Stromal cell of bone marrow (primary cell): ENCODE measurements around the gene ATF6.

Source experiments
- DNase-seq: peaks from one replicate; pipeline ENCODE4 v3.0.0-alpha.2; 2012; ENCODE audit warnings: low read depth

The ATF6 gene

DNA sequence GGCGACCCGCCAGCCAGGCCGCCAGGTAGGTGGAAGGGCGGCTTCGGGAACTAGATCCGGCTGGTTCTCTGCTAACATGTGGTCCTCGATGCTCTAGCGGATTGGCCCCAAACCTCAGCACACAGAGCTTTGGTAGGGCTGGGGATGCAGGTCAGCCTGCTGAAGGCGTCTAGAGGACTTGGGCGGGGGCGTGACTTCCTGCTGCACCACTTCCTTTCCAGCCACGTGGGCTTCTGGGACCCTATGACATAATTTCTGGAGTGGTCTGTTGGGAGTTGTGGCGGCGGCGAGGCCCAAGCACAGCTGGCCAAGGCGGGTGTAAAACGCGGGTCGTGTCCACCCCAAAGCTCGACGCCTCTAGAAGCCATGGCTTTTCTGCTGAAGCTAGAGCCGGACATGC, 124.5 kb downstream of the ATF6 start:
- DNase-seq, result no peak

DNA sequence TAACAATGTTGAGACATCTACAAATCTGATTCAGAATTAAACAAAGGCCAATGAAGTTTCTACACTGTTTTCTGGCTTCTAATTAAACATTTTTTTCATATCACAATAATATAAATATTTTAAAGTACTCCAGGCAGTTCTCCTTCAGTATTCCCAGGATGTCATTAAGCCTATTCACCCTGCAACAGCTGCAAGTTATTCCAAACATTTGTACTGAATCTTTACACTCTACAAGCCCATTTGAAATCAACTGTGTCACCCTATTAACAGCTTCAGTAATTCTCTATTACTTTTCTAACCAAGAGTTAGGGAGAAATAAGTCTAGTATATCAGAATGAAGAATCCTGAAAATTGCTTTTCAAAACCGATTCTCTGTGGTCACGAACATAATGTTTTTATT, 133.0 kb downstream of the ATF6 start:
- no peak for DNase-seq

DNA sequence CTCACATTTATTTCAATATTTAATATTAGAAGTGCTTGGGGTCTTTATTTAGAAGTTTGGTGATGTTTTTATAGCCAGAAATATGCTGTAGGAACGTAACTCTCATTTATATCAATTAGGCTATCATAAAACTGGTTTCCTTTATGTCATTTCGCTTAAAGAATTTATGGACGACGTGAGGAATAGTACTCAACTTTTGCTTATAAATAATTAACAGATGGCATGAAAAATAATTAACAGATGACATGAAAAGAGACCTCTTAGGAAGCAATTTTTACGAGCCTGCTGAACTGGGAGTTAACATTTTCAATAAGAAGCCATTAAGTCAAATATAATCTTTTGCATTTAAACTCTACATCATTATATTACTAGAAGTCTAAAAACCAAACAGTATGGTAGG, 134.0 kb downstream of the ATF6 start:
- DNase-seq, result no peak

DNA sequence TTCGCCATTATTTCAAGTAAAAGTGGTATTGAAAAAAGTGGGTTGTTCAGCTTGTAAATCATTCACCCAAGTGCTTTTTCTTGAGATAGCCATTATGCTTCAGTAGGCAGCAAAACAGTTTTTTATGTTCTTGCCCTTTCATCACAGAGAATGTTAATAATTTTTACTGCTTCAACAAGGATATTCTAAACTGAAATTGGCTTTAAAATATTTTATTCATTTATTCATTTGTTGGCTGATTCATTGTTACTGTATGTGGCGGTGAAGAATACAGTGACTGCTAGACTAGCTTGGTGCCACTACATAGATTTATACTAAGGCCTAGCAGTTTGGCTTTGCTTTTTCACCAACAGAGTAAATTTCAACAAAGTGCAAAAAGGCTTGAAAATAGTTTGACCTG, 136.1 kb downstream of the ATF6 start:
- DNase-seq, result no peak

DNA sequence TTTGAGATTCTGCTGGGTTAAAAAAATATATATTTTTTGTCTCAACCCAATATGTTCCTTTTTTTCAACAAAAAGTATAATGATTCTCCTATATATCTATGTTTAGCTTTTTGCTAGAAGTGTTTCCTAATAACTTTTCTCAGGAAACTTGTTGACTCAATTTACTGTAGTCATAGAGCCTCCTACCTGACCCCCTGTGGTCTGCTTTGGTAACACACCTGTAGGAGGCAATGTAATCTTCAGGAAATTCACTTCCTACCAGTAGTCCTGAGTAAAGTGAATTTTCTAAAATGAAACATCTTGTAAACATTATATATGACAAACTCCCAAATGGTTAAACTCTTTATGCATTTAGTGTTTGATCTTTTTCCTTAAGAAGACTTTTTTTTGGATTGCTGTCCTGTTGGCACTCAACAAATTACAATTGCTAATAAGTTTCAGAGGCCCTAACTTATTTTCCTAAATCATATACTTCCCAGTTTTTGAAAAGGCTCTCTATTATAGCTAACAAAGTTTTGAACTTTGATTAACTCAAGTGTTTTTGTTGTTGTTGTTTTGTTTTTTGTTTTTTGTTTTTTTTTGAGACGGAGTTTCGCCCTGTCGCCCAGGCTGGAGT, 139.3 kb downstream of the ATF6 start:
- DNase-seq, result no peak

DNA sequence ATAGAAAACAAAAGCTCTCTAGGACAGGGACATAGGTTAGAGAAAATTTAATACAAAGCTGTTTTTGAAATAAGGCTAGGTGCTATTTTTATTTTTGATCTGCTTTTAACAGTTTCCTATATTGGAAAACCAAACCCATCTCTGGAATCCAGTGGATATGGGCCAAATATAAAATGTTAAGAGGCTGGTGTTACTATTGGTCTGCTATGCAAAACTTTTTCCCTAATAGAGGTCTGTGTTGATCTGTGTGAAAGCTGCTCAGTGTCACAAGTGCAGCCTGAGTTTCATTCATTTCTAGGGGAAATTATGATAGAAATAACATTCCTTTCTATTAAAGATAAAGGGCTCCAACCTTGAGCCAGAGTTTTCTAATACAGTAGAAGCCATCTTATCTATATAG, 141.1 kb downstream of the ATF6 start:
- DNase-seq, result no peak

DNA sequence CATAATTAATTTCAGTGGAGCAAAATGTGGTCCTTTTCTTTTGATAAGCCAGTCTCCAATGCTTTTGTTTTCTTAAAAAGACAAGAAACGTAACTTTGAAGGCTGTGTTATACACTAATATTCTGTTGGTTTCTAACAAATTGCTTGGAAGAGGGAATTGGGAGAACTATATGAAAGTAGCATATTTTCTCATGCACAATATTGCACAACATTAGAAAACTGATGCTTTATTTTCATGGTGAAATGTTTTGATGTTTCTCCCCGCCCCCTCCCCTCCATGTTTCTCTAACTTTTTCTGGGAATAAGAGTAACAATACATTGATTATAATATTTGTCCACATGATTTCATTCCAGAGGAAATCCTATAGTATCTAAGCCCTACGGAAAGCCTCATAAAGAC, 142.1 kb downstream of the ATF6 start:
- no peak for DNase-seq

DNA sequence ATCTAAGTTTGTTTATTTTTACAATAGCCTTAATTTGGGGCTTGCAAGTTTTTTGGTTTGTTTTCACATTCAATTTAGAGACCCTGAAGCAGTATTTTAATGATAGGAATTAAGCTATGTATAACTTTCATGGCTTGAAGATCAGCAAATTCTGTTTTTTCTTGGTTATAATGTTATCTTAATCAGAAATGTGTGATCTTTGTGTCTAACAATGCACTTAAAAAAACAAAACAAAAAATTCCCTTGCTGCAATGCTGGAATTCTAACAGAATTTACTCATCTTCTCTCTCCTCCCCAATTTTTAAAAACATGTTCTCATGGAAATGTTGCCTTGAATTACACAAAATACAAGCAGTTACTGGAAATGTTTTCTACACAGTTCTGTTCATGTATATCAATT, 144.5 kb downstream of the ATF6 start:
- no peak for DNase-seq

DNA sequence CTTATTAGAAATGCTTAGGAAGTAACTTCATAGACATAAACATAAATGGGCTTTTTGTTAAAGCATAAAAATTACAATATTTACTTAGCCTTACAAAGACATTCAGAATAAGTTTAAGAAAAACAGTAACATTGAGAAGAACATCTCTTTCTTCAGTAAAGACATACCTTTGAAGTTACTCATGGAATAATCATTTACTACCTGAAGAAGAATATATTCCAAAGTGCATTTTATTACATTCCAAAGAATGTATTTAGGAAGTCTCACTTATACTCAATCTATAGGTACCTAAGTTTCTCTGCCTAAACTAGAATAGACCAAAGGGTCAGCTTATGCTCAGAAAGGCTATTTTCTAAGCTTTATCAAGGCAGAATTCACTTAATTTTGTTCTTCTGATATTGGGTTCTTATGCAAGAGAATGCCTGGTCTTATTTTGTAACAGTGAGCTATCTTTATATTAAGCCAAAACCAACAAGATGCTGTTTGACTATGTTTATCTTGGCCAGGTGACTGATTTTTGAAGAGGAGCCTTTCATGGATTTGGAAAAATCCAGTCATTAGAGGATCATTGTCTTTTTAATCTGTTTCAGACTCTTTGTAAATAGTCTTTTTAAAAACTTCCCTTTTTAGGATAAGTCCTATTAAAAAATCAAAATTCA, 147.5 kb downstream of the ATF6 start:
- peak; percentile 54 for DNase-seq

DNA sequence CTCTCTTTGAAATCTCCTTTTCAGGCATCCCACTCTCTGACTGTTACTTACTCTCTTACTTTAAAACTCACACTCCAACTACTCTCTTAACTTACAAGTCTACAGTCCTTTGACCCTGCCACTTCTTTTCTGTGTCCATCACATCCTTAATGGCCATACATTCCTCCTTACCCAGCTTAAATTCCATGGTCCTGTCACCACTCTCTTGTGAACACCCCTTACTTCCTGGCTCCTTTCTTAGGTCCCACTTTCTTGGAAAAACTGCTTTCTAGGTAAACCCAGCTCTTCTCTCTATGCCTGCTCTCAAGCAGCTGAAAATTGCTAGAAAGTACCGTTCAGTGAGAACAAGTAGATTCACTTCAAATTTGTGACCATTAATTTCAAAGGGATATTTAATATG, 148.5 kb downstream of the ATF6 start:
- DNase-seq, result no peak

DNA sequence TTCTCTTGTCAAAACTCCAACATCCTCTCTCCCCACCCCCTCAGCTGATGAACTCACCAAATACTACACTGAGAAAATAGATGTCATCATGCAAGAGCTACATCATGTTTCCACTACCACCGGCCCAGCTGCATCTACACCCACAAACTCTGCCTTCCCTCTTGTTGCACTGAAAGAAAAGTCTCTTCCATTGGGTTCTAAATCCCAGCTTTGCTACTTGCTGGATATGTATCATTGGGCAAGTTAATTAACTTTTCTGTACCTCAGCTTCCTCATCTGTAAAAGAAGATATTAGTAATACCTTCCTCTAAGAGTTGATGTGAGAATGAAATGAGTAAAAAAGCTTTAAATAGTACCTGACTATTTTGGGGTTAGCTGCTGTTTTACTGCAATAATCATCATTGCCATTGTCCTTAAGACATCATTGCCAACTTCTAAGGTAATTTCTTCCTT, 149.0 kb downstream of the ATF6 start:
- DNase-seq, result no peak

DNA sequence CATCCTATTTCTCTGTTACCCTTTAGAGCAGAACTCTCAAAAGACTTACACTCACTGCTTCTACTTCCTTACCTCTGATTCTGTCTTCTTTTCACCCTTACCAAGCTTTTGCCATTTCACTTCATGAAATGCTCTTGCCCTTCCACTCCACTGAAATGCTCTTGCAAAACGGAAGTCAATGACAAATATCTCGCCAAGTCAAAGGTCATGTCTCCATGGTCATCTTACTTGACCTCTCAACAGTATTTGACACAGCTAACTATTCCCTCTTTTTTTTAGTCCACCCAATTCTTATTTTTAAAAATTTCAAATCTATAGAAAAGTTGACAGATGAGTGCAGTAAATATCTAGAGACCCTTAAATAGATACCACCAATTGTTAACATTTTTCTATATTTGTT, 149.9 kb downstream of the ATF6 start:
- no peak for DNase-seq

DNA sequence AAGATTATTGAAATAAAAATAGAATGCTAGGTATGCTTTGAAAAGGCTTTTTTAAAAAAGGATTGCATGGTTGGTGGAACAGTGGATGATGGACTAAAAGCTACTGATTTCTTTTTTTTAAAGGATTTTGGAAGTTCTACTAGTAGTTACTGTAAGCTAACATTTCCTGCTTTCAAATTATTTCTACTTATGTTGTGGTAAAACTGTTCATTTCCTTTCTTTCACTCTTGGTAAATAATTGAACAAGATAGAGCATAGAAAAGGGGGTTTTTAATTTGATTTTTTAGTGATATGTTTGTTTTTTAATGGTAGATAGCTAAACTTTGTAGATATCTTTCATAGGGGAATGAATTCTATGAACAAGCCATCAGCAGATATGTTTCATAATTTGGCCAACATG, 153.1 kb downstream of the ATF6 start:
- DNase-seq, result no peak

DNA sequence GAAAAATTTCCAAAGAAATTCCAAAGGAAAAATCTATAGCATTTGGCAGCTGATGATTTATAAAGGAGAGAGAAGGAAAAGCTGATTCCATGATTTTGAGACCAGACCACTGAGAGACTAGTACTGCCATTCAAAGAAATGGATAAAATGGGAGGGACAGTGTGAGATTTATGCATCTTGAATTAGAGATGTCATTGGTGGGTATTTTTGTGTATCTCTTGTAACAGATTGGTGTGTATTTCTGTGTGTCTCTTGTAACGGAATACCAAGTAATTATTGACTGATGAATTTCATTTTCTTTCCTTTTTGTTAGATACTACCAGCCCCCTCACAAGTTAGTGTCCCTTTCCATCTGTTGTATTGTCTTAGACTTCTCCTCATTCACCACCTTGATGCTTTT, 155.4 kb downstream of the ATF6 start:
- no peak for DNase-seq

DNA sequence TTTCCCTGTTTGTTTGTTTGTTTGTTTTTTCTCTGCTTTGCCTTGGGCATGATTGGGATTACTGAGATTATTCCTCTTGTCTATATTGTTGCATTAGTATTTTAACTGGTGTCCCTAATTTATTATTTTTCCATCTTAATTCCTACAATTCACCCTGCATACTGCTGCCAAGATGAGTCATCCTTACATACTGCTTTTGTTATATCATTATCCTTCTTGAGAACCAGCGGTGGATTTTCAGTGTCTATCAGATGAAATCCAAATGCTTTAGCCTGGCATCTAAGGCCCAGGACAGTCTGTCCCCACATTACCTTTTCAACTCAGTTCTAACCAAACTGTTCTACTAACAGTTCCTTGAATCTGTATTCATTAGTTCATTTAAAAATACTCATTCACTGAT, 155.9 kb downstream of the ATF6 start:
- DNase-seq, result no peak

DNA sequence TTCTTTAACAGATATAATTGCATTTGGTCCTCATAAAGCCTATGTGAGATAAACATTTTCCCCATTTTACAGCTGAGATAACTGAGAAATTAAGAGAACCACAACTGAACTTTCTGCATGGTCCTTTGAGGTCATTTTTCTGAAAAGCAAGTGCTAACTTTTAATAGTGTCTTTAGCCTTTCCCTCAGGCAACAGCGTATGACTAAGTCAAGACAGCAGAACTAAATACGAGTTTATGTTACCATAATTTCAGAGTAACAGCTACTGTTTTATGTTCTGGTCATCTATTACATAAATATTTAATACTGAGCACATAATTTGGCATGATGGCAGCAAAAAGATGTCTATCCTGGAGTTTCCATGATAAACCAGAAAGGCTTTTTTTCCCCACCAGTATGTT, 161.9 kb downstream of the ATF6 start:
- DNase-seq, result no peak

DNA sequence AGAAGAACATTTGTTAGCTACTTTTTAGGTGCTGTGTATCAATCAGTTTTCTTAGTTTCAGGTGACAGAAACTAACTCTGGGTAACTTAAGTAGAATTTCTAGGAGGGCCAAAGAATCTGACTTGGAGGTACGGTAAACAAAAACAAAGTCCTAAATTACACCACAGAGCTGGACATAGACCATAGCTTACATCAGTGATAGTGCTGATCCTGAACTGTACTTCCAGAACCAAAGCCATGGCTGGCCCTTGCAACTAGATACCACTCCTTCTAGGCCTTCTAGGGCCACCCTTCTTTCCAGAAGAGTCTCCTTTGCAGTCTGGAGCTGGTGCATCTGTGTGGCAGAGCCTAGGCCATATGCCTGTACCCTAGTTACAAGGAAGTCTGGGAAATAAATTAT, 163.0 kb downstream of the ATF6 start:
- no peak for DNase-seq

DNA sequence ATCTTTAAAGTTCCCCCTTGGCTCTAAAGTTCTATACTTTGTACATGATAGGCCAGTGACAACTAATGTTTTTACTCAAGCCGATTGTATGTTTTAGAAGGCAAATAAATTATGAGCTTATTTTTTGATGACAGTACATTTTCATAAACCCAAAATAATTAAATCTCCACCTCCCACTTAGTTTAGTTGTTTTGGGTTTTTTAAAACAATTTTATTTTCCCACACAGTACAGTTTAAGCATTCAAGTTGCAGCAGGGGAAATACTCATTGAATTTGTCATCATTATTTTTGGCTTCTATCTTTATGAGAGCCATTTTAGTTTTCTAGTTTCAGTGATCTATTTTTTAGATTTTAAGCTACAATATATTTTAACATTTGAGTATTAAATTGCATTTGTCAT, 163.9 kb downstream of the ATF6 start:
- DNase-seq, result peak; percentile 58

DNA sequence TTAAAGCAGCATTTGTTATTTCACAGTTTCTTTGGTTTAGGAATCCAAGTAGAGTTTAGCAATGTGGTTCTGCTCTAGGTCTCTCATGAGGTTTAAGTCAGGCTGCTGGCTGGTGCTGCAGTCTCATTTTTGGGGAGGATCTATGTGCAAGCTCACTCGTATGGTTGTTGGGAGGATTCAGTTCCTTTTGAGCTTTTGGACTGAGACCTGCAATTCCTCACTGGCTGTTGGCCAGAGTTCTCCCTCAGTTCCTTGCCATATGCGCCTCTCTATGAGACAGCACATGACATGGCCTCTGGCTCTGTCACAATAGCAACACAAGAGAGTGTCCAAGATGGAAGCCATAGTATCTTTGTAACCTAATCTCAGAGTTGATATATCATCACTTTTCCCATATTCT, 166.5 kb downstream of the ATF6 start:
- DNase-seq, result no peak

DNA sequence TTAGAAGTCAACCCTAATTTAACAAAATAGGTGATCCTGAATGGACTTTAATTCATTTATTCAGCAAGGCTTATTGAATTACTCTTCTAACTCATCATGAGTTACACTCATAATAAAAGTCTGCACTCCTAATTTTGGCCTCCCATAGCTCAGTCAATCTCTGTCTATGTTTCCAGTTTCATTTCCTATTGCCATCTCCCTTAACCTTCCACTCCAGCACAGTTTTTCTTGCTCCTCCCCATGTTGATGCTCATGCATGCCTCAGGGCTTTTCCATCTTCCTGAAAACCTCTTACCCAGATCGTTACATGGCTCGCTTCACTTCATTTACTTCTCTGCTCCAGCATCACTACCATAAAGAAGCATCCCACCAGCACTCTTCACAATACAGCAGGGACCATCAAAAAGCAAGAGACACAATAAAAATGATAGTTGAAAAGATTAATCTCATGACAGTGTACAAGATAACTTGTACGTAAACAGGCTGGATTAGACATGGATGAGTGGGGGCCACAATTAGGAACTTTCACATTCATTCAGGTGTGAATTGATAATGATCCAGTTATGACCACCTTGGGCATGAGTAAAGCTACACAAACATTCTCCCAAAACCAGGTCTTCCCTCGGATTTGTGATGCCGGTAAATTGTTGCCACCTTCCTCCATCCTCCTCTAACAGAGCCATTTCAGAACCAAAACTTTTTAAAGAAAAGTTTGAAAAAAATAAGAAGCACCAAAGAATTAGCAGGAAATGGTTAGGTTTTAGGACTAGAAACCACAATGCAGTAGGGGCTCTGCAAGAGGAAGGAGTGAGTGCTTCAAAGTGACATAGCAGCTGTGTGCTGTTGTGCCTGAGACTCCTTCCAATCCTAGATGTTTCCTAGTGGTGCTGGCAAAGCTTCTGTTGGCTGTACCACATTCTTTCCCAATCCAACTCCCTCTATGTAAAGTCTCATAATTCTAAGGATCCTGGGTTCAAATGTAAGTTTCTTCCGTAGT, 167.8 kb downstream of the ATF6 start:
- DNase-seq, result no peak

DNA sequence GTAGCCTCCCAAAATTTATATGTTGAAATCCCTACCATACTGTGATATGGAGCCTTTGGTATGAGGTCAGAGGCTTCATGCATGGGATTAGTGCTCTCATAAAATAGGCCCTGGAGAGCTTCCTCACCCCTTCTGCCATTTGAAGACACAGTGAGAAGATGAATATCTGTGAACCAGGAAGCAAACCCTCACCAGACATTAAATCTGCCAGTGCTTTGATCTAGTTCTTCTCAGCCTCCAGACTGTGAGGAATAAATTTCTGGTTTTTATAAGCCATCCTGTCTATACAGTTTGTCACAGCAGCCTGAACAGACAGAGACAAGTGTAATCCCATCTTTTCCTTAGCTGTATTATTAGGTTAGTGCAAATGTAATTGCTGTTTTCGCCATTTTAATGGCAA, 169.1 kb downstream of the ATF6 start:
- DNase-seq, result no peak

DNA sequence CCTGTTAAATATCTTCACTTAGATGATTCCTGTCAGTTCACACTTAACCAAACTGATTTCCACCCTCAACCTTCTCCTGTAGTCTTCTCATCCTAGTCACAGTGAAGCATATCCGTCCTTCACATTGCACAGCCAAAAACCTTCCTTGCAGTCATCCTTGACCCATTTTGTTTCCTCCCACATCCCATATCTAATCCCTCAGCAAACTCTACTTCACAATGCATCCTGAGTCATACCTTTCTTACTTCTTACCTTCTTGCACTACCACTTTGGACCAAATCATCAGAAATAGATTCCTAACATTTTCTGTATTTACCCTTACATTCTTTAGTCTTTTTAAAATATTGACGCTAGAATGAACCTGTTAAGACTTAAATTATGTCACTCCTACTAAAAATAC, 170.7 kb downstream of the ATF6 start:
- DNase-seq, result no peak
